ENCODE measurements around the gene ANO10.

GRCh38 chr3:43378066-43378935, 243.5 kb downstream of the ANO10 start:
- no peak for TF ChIP-seq ZNF138 (tag by site-specific recombination; IDR thresholded peaks at IDR 0.05; ENCODE audit: borderline replicate concordance)
- TF ChIP-seq, protein P1, sequence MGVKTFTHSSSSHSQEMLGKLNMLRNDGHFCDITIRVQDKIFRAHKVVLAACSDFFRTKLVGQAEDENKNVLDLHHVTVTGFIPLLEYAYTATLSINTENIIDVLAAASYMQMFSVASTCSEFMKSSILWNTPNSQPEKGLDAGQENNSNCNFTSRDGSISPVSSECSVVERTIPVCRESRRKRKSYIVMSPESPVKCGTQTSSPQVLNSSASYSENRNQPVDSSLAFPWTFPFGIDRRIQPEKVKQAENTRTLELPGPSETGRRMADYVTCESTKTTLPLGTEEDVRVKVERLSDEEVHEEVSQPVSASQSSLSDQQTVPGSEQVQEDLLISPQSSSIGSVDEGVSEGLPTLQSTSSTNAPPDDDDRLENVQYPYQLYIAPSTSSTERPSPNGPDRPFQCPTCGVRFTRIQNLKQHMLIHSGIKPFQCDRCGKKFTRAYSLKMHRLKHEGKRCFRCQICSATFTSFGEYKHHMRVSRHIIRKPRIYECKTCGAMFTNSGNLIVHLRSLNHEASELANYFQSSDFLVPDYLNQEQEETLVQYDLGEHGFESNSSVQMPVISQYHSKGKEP (tag by site-specific recombination; IDR thresholded peaks at IDR 0.05), result no peak
- no peak for TF ChIP-seq CTCF (tag by site-specific recombination; IDR thresholded peaks at IDR 0.05)
- TF ChIP-seq ZBTB1 (tag by site-specific recombination; IDR thresholded peaks at IDR 0.05), result no peak
- no peak for TF ChIP-seq ZNF169 (tag by site-specific recombination; IDR thresholded peaks at IDR 0.05)
- TF ChIP-seq ZNF530 (tag by site-specific recombination; IDR thresholded peaks at IDR 0.05; ENCODE audit: low read depth), result no peak
